Ishikawa (cell line): ENCODE results near the gene RRP7A.

Experiments
- CEBPB ChIP-seq: IDR thresholded peaks from 2 replicates; pipeline ENCODE4 v1.6.1; 2012
- CREB1 ChIP-seq: IDR thresholded peaks from 2 replicates; pipeline ENCODE4 v1.6.1; 2012; ENCODE audit warnings: low read depth
- EGR1 ChIP-seq: IDR thresholded peaks from 2 replicates; pipeline ENCODE4 v1.6.1; 2012
- EP300 ChIP-seq: IDR thresholded peaks from 2 replicates; pipeline ENCODE4 v1.6.1; 2012; ENCODE audit warnings: borderline replicate concordance
- FOXM1 ChIP-seq: IDR thresholded peaks from 2 replicates; pipeline ENCODE4 v1.6.1; 2012; ENCODE audit warnings: low read depth, borderline replicate concordance
- NFIC ChIP-seq: IDR thresholded peaks from 2 replicates; pipeline ENCODE4 v1.6.1; 2012
- RAD21 ChIP-seq: IDR thresholded peaks from 2 replicates; pipeline ENCODE4 v1.6.1; 2012; ENCODE audit warnings: low read depth
- TAF1 ChIP-seq: IDR thresholded peaks from 2 replicates; pipeline ENCODE4 v1.6.1; 2012; ENCODE audit warnings: low read depth, mild to moderate bottlenecking
- TCF12 ChIP-seq: IDR thresholded peaks from 2 replicates; pipeline ENCODE4 v1.6.1; 2012; ENCODE audit warnings: low read depth
- TEAD4 ChIP-seq: IDR thresholded peaks from 2 replicates; pipeline ENCODE4 v1.6.1; 2012
- YY1 ChIP-seq: IDR thresholded peaks from 2 replicates; pipeline ENCODE4 v1.6.1; 2012; ENCODE audit warnings: low read depth
- ZBTB7A ChIP-seq: IDR thresholded peaks from 2 replicates; pipeline ENCODE4 v1.6.1; 2012; ENCODE audit warnings: low read depth
- TF ChIP-seq, protein P1 (sequence below): IDR thresholded peaks from 2 replicates; pipeline ENCODE4 v1.6.1; 2012
- TF ChIP-seq, protein P2 (sequence below): IDR thresholded peaks from 2 replicates; pipeline ENCODE4 v1.6.1; 2012; ENCODE audit warnings: low read depth, mild to moderate bottlenecking
- TF ChIP-seq, protein P3 (sequence below): IDR thresholded peaks from 2 replicates; pipeline ENCODE4 v1.6.1; 2012

The RRP7A gene

DNA sequence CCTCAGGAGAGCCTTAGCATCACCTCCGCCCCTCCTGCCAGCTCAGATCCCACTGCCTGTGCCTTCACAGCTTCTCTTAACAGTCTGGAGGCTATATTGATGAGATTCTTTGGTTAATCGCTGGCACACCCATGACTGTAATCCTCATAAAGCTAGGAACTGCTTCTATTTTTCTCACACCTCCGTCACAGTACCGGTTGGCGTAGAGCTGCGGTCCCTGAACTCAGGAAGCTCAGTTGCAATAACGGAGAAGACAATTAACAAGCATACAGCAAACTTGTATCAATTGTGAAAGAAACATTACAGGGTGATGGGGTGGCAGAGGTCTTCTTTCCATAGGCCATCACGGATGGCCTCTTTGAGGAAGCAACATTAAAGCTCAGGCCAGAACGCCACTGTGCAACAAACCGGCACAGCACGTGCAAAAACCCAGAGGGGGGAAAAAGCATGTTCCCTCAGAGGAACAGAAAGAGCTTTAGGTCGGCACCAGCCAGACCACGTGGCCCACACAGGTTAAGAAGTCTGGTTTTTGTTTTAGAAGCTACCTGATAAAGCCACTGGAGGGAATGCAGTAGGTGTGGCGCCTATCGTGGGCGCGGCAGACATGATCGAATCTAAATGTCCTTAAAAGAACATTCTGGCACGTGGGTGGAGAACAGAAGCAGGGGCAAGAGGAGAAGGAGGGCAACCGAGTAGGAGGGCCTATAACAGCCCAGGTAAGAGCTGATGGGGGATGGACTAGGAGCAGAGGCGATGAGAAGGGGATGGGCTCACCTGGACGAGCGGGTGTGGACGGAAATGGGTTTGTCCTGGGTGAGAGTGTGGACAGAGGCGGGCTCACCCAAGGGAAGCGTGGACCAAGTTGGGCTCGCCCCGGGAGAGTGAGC, 715 bp downstream of the RRP7A start:
- TF ChIP-seq, protein P1, sequence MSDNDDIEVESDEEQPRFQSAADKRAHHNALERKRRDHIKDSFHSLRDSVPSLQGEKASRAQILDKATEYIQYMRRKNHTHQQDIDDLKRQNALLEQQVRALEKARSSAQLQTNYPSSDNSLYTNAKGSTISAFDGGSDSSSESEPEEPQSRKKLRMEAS: peak; percentile 30; the same call in 1 of the 2 replicates

DNA sequence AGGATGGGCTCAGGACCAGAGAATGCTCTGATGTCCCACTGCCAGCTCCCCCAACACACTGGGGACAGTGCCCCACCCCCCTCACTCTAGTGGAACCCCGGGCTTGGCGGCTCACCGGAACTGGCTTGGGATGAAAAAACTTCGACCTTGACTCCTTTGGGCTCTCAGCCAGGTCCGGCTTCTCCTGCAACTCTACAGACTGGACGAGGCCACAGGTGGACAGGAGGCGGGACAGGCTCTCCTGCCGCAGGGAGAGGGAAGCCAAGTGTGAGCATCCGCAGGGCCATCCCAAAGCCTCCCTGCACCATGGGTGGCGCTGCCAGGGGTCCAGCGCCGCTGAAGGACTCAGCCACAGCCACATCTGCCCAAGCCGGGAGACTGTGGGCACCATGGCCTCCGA, 3.7 kb downstream of the RRP7A start:
- TF ChIP-seq CEBPB (no peak), EGR1 (no peak), FOXM1 (no peak), CREB1 (no peak), RAD21 (no peak), EP300 (no peak), TEAD4 (no peak), NFIC (no peak), TCF12 (no peak), TAF1 (no peak)
- TF ChIP-seq, protein P2, sequence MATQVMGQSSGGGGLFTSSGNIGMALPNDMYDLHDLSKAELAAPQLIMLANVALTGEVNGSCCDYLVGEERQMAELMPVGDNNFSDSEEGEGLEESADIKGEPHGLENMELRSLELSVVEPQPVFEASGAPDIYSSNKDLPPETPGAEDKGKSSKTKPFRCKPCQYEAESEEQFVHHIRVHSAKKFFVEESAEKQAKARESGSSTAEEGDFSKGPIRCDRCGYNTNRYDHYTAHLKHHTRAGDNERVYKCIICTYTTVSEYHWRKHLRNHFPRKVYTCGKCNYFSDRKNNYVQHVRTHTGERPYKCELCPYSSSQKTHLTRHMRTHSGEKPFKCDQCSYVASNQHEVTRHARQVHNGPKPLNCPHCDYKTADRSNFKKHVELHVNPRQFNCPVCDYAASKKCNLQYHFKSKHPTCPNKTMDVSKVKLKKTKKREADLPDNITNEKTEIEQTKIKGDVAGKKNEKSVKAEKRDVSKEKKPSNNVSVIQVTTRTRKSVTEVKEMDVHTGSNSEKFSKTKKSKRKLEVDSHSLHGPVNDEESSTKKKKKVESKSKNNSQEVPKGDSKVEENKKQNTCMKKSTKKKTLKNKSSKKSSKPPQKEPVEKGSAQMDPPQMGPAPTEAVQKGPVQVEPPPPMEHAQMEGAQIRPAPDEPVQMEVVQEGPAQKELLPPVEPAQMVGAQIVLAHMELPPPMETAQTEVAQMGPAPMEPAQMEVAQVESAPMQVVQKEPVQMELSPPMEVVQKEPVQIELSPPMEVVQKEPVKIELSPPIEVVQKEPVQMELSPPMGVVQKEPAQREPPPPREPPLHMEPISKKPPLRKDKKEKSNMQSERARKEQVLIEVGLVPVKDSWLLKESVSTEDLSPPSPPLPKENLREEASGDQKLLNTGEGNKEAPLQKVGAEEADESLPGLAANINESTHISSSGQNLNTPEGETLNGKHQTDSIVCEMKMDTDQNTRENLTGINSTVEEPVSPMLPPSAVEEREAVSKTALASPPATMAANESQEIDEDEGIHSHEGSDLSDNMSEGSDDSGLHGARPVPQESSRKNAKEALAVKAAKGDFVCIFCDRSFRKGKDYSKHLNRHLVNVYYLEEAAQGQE: no peak

DNA sequence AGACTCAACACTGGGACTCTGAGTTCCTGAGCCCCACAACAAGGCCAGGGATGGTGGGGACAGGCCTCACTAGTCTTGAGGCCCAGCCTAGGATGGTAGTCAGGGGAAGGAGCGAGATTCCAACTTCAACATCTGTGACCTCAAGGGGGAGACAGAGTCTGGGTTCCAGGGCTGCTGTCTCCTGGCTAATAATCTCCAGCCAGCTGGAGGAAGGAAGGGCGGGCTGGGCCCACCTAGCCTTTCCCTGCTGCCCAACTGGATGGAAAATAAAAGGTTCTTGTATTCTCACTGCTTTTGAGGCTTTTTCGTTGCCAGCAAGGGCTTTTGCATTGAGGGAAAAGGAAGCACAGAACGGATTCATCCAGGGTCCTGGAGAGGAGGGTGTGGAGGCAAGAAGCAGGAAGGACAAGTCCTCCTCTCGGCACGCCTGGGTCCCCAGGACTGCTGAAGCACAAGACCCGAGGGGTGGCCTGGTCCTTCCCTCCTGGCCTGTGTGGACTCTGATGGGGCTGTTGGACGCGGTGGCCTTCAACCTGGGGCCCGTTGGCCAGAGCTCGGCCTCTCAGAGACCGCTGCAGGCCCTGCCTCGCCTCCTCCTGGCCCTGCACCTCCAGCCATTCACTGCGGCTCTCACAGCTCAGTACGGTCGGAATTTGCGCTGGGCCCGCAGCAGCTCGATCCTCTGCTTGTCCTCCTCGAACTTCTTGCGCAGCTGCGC, 7.2 kb downstream of the RRP7A start:
- peak; percentile 35 for TF ChIP-seq RAD21

DNA sequence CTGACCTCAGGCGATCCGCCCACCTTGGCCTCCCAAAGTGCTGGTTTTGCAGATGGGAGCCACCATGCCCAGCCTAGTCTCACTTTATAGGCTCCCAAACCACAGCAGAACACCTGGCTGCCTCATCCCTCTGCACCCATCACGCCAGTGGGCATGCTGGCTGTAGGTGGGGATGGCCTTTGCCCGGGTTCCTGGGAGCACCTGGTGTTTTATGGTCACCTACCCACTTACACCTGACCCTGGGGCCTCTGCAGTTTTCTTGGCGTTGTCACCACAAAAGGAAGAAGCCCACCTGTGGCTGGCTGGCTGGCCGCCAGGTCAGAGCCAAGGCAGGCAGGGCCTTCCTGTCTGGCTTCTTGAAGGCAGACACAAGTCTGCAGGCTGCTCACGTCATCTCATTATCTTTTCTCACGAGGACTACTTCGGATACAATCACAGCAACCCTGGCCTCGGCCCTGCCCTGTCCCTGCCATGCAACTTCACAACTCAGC, 8.2 kb downstream of the RRP7A start:
- TF ChIP-seq EGR1 (no peak), TCF12 (no peak), NFIC (peak; percentile 54; the same call in 1 of the 2 replicates), ZBTB7A (no peak), CREB1 (no peak)
- TF ChIP-seq, protein P1: no peak
- TF ChIP-seq, protein P3, sequence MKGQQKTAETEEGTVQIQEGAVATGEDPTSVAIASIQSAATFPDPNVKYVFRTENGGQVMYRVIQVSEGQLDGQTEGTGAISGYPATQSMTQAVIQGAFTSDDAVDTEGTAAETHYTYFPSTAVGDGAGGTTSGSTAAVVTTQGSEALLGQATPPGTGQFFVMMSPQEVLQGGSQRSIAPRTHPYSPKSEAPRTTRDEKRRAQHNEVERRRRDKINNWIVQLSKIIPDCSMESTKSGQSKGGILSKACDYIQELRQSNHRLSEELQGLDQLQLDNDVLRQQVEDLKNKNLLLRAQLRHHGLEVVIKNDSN: no peak
- TF ChIP-seq, protein P2: no peak

DNA sequence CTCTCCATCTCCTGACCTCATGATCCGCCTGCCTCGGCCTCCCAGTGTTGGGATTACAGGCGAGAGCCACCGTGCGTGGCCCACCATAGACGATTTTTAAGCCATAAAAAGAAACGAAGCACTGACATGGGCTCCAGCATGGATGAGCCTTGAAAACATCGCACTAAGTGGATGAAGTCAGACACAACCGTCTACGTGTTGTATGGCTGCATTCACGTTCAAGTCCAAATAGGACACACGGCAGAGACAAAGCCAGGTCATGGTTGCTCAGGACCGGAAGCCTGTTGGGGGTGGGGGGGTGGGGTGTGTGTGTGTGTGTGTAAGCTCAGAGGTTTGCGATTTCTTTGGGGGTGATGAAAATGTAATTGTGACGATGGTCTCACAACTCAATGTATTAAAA, 10.0 kb downstream of the RRP7A start:
- TF ChIP-seq ZBTB7A: no peak
- TF ChIP-seq RAD21: no peak
- no peak for TF ChIP-seq EP300
- TF ChIP-seq EGR1: no peak
- no peak for TF ChIP-seq TEAD4
- no peak for TF ChIP-seq CREB1
- TF ChIP-seq, protein P1: no peak
- no peak for TF ChIP-seq TCF12
- no peak for TF ChIP-seq NFIC
- TF ChIP-seq, protein P3: no peak
- TF ChIP-seq, protein P2: no peak
- TF ChIP-seq CEBPB: no peak
- no peak for TF ChIP-seq FOXM1
- no peak for TF ChIP-seq TAF1
- TF ChIP-seq YY1: no peak
